DMS79 (cell line): Measurements from ENCODE around the gene HDGFL3.
"Not testable (repeated sequence)": the region's sequence is repeated elsewhere in the genome, so short reads cannot be mapped to it uniquely, and the experiment has no call there.

Experiments used
- DNase-seq: peaks from one replicate; lab custom pipeline; 2025; lab: John Stamatoyannopoulos, UW

The HDGFL3 gene

DNA sequence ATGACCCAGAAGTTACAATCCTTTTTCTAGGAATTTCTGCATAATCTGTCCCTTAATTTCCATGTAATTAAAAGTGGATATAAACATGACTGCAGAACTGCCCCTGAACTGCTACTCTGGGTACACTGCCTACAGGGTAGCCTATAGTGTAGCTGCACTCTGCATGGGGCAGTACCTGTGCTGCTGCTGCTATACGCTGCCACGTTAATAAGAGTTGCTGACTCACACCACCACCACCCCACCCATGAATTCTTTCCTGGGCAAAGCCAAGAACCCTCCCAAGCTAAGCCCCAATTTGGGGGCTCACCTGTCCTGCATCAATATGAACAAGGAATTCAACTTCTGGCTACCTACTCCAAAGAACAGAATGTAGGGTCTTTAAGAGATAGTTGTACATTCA lies 13.9 kb downstream of the HDGFL3 start:
- DNase-seq, result no peak

DNA sequence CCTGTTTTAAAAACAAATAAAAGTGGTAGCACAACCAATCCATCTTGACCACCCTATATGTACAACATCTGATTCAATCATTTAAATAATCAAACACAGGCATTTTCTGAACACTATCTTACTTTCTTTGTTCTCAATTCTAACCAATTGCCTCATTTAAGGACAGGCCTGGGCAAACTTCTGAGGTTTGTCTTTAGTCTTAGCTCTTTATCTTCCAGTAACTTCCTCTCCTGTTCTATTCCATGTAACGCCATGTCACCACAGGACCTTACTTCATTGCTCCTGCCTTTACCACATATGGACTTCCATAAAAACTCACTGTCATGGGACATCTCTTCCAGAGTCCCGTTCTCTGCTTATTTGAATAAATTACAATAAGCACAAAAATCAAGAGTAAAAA lies 14.9 kb downstream of the HDGFL3 start:
- DNase-seq, result no peak

DNA sequence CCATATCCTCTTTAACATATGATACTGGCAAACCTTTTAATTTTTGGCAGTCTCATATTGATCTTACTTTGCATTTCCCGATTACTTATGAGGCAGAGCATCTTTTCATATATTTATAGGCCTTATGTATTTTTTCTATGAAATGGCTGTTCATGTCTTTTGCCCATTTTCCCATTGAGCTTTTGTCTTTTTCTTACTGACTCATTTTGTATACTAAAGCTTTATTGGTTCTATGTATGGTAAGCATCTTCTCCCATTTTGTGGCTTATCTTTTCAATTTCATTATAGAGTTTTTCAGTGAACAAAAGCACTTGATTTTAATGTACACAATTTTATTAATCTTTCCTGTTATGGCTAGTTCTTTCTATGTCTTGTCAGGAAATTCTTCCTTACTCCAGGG lies 17.2 kb downstream of the HDGFL3 start:
- no peak for DNase-seq

DNA sequence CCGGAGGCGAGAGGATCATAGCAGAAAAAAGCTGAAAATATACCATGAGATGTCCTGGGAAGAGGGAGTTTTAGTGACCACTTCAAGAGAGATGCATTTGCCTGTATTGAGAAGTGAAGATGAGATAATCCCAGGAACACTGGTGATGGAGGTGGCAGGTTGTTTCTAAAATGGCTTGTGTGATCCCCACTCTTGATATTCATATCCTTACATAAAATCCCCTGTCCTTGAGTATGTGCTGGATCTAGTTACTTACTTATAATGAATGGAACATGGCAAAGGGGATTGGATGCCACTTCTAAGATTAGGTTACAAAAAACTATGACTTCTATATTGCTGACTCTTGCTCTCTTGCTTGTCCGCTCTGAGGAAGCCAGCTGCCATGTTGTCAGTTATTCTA lies 22.1 kb downstream of the HDGFL3 start:
- DNase-seq, result no peak

DNA sequence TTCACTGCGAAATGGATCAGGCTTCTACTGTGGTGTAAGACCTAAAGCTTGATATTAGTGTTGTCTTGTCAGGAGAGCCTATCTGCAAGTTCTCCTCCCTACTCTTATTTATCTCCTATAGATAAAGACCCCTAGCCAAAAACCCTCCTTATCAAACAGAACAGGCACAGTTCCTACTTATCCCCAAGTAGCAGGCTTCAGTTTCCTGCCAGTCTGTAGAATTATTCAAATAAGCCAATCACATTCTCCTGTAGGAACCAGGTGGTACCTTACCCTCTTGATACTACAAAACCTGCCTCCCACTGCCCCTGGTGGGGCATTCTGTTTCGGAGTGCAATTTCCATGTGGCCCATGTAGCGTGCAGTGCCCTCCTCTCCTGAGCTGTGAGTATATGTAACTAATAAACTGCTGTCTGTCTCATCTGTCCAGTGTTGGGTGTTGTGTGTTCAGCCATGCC lies 28.7 kb downstream of the HDGFL3 start:
- DNase-seq, result no peak

DNA sequence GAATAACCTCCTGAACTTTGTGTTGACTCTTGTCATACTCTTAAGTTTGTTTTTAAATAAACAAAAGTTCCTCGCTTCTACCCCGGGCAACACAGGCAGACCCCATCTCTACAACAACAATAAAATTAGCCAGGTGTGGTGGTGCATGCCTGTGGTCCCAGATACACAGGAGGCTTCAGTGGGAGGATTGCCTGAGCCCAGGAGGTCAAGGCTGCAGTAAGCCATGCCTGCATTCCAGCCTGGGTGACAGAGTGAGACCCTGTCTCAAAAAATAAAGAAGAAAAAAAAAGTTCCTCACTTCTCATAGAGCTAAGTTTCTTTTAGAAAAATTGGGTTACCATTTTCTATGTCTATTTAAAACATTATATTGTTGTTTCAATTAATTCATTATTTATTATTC lies 29.2 kb downstream of the HDGFL3 start:
- no peak for DNase-seq

DNA sequence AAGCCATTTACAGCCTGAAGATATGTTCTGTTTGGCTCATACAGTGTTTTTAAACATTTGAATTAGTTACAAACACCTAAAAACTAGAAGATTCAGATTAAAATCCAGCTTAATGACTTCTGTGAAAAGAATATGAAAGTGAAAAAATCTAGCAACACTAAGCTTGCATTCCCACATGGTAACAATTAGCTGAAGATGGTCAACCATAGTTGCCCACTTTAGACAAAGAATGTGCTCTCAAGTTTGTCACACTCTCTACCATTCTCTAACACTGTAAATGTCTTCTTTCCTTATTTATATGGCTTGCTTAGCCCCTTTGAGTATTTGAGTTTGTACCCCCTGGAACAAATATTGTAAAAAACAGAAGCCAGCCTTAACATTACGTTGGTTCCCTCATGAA lies 32.7 kb downstream of the HDGFL3 start:
- no peak for DNase-seq

DNA sequence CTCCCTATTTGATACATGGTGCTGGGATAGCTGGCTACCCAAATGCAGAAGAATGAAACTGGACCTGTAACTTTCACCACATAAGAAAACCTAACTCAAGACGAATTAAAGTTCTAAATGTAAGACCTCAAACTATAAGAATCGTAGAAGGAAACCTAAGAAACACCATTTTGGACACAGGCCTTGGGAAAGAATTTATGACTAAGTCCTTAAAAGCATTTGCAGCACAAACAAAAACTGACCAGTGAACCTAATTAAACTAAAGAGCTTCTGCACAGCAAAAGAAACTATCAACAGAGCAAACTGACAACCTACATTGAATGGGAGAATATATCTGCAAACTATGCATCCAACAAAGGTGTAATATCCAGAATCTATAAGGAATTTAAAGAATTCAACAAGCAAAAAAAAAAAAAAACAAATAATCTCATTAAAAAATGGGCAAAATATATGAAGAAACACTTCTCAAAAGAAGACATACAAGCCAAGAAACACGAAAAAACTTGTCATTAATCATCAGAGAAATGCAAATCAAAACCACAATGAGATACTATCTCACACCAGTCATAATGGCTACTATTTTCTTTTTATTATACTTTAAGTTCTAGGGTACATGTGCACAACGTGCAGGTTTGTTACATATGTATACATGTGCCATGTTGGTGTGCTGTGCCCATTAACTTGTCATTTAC lies 37.0 kb downstream of the HDGFL3 start:
- no peak for DNase-seq

DNA sequence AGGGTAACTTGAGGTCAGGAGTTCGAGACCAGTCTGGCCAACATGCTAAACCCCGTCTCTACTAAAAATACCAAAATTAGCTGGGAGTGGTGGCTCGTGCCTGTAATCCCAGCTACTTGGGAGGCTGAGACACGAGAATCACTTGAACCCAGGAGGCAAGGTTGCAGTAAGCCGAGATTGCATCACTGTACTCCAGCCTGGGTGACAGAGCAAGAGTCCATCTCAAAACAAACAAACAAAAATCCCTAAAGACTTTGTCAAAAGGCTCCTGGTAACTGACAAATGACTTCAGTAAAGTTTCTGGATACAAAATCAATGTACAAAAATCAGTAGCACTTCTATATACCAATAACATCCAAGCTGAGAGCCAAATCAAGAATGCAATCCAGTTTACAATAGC lies 38.0 kb downstream of the HDGFL3 start:
- not testable (repeated sequence) for DNase-seq

DNA sequence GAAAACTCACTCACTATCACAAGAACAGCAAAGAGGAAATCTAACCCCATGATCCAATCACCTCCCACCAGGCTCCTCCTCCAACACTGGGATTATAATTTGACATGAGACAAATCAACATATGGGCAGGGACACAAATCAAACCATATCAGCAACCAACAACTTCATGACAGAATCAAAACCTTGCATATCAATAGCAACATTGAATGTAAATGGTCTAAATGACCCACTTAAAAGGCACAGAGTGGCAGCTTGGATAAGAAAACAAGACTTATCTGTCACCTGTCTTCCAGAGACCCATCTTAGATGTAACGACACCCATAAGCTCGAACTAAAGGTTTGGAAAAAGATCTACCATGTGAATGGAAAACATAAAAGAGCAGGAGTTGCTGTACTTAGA lies 40.8 kb downstream of the HDGFL3 start:
- DNase-seq, result no peak

DNA sequence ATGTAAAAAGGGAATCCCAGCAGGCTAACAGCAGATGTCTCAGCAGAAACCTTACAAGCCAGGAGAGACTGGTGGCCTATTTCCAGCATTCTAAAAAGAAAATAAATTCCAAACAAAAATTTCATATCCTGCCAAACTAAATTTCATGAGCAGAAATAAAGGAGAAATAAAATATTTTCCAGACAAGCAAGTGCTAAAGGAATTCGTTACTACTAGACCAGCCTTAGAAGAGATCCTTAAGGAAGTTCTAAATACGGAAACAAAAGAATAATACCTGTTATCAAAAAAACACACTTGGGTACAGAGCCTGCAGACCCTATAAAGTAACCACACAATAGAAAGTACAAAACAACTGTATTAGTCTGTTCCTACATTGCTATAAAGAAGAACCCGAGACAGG lies 41.4 kb downstream of the HDGFL3 start:
- DNase-seq, result no peak

DNA sequence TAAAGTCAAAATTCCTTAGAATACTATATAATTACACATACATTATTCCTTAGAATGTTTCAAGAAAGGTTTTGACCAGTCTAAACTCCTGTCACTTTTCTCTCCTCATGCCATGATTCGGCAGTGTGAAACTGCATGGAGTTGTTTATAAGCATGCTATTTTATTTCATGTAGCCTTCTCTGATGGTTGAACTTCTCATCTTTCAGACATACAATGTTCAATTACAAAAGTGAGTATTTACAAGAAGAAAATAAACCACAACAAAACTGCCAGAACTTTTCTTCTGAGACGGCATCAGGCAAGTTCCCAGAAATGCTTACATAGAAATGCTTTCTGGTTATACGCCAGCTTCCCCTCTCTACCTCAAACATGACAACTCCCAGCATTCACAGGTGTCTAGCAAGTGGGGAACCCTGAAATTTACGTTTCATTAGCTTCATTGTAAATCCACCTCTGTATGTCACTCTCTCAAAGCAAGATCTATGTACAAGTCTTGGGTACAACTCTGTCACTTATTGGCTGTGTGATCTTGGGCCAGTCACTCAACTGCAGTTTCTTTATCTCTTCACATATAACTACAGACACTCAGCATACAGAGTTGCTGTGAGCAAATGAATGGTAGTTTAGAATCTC lies 42.7 kb downstream of the HDGFL3 start:
- no peak for DNase-seq

DNA sequence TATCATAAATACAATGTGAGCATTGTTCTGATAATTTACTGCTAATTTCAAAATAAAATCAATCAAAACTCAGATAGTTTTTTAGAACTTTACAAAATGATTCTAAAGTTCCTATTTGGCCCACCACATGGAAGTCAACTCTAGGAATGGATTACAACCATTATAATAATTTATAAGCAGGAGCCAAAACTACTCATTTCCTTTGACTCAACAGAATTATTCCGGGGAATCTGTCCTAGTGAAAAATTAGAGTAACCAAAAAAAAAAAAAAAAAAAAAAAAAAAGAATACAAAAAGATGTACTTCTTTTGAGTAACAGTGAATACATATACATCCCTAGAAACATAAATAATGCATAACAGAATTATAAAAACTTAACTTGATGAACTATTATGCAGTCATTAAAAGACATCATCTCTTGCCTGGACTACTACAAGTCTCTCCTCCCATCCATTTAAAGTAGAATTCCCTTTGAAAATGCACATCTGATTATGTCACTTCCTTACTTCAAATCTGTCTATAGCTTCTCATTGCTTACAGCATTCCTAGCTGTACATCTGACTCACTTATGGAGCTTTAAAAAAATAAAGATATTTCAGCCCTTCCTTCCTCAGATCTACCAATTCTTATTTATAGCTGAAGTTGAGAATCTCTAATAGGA lies 43.4 kb downstream of the HDGFL3 start:
- no peak for DNase-seq

DNA sequence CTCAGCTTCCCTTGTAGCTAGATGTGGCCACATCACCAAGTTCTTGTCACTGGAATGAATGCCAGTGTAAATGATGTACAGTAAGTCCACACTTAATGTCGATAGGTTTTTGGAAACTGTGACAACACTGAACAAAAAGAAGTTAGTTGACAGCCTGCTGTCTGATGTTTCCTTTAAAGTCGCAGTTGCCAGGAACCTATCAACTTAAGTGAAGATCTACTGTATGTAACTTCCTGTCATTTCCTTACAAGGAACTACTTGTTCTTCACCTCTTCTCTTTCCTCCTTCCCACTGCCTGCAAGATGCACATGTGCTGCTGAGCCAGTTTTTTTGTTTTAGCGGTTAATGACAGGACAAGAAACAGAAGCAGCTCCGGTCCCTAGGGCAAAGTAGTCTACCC lies 44.6 kb downstream of the HDGFL3 start:
- no peak for DNase-seq

DNA sequence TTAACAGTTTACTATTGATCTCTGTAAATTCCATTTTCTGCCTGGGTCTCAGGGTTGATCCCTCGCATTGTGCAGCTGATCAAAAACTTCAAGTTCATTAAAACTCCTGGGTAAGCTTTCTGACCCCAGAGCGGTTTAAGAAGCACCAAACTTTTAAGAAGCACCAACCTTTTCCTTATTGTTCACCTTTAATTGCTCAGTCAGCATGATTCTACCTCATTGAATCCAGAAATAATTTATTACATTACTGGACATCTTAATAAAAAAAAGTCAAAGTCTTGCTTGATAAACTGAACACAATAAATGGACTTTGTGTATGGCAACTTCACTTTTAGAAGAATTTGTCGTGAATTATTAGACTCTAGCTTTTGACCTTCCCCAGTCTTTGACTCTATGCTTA lies 46.9 kb downstream of the HDGFL3 start:
- DNase-seq, result no peak

DNA sequence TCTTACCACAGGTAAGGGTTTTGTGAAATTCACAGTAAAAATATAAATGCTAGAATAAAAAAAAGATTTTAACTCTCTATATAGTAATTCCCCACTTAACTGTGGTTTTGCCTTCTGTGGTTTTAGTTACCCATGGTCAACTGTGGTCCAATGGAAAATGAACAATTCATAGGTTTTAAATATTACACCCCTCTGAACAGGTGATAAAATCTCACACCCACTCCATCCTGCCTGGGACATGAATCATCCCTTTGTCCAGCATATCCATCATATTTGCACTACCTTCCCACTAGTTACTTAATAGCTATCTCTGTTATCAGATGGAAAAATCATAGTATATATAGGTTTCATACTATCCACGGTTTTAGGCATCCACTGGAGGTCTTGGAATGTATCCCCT lies 49.2 kb downstream of the HDGFL3 start:
- no peak for DNase-seq

DNA sequence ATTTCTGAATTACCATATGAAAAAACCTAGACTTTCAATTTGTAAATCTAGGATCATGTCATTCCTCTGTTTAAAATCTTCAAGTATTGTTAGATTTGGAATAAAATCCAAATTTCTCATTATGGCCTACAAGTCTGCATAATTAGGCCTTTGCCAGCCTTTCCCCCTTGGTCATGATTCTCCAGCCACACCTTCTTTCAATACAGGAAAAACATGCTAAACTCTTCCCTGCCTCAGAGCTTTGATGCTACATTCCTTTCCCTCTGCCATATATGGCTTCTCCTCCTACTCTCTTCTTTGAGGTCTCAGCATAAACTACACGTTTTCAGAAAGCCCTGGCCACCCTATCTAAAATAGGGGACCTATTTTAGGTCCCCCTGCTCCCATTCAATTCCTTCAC lies 51.7 kb downstream of the HDGFL3 start:
- no peak for DNase-seq

DNA sequence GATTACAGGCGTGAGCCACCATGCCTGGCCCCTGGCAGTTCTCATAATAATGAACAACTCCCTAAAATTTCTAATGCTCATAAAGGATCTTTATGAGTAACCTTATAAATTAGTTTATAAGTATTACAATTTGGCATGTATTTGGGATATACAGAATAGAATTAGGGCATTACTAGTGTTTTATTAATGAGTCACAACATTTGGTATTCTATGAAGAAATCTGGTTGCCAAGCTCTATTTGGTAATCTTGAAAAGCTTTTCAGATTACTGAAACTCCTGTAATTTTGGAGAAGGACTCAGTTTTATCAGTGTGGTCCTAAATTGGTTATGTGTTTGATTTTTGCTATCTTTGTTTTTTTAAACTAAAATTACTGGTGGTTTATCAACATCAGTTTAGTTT lies 54.3 kb downstream of the HDGFL3 start:
- no peak for DNase-seq

DNA sequence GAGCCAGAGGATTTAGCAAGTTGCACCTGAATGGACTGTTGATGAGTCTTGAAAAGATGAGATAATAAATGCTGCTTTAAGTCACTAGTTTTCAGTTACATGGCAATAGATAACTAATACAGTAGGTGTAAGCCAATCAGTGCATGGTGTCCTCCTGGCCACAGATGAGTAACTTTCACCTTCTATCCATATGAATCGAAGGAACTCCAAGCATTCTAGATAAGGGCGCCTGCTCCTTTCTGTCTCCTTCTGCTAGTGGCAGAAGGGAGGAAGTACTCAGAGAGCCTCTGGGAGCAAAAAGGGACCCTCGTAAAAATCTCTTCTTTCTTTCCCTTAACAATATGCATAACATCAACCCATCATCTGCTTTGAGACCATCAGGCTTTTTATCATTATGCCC lies 62.9 kb downstream of the HDGFL3 start:
- no peak for DNase-seq

DNA sequence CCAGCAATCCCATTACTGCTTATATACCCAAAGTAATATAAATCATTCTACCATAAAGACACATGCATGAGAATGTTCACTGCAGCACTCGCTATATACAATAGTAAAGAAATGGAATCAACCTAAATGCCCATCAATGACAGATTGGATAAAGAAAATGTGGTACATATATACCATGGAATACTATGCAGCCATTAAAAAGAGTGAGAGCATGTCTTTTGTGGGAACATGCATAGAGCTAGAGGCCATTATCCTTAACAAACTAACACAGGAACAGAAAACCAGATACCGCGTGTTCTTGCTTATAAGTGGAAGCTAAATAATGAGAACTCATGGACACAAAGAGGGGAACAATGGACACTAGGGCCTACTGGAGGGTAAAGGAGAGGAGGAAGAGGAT lies 65.5 kb downstream of the HDGFL3 start:
- not testable (repeated sequence) for DNase-seq

DNA sequence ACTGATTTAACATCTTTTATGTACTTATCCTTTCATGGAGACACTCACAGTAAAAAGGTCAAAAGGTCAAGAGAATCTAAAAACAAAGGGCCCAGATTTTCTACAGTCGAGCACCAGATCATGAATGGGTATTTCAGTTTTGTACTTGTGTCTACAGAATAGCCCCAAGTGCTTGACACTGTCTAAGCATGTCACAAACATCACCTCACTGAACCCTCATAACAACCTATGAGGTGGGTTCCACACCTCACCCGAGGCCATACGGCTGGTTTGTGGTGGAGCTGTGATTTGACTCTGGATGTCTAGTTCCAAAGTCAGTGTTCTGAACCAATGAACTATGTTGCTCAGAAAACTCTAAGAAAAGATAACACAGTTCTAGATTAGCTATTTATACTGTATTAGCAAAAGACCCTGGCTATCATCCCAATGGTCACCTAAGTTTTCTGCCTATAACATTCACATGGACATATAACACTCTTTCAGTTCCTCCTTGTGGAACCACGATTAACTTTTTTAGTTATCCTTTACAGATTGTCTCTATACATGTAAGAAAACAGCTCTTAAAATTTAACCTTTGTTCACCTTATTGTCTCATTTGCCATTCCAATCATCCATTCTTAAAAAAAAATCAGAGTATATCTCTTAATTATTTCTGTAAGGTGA lies 74.6 kb downstream of the HDGFL3 start:
- DNase-seq, result no peak

DNA sequence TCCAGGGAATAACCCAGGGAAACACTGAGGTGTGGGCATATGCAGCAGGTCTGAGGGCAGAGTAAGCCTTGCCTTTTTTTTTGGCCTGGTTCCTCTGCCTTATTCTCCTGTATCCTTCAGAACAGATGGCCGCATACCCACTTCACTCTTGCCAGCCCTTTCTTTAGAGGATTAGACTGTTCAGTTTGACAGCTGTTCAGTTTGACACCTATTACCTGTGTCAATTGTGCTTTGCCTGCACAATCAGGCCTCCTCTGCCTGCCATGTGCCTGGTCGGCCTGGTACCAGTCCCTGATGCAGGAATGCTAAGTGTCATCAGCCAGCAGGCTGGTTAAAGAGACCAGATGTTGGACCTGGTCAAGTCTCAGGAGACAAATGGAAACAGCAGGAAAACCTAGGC lies 77.8 kb downstream of the HDGFL3 start:
- DNase-seq, result no peak

DNA sequence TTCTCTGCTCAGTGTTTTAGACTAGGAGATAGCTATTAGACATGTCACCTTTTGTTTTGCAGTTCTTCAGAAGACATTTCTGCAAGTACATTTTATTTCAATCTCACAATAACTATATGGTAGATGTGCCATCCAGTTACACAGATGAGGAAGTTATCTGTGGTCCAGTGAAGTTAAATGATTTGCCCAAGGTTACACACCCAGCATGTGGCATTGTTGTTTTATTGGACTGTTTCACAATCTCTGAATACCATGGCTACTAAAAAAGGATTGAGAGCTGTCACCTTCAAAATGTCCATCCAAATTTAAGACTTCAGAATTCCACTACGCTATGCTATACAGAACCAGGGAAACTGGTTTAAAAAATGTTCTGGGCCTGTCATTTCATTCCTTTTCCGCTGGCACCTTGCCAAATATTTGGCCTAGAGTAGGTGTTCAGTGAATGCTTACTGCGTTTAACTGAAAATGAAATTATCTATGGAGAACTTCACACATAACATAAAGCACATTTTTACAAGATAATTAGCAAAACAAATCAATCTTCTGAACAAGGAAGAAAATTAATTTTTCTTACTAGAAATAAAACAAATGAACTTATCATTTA lies 80.0 kb downstream of the HDGFL3 start:
- DNase-seq, result no peak
